K562 (cell line): Measurements from ENCODE around the gene PATJ. TPM values are rescaled to one million over a fixed set of nuclear protein-coding genes. Genes with fewer than 3 reads are reported as not detected.

Experiments
- ATAC-seq: fragments of 200-7000 bp; cut with Tn5 transposase; 3 replicates; pipeline ENCODE4 v1.9.1; 2020; ENCODE audit warnings: moderate library complexity
- BruUV-seq: library from RNA; stranded (reverse); fragments of 400-500 nt; replicated peaks from 2 replicates; lab custom pipeline; 2021; lab: Mats Ljungman, UMichigan
- CTCF ChIA-PET: fragments of 300-600 bp; formaldehyde crosslinking; extraction: SDS; loops from one replicate; lab custom pipeline; 2021; ENCODE audit warnings: low intra/inter-chr PET ratio; lab: Yijun Ruan, JAX
- POLR2A ChIA-PET: fragments of 300-600, 350-650 bp; sonication (Branson Sonifier 250); formaldehyde crosslinking; extraction: SDS; loops from one replicate; lab custom pipeline; 2021; ENCODE audit warnings: antibody characterized with exemption, inconsistent platforms; lab: Yijun Ruan, JAX
- DNase-seq, 4 experiments: peaks; one replicate each; pipeline versions ENCODE4 v3.0.0 to v3.0.0-alpha.2; 2011 to 2018; ENCODE audit warnings: low spot score in 3 of 4, mixed read lengths in 3 of 4; ENCODE audit errors: extremely low read depth in 1 of 4
- FAIRE-seq: peaks from 2 replicates; lab custom pipeline; 2011; peaks lifted over from hg19 to GRCh38; lab: Jason Lieb, UNC
- H2AFZ ChIP-seq: 2 replicates; pipeline ENCODE4 v1.6.0; 2011; ENCODE audit warnings: low read depth, low read length, control low read depth, inconsistent platforms
- H3K27ac ChIP-seq: fragments of 200-600 bp; 3 replicates; pipeline ENCODE4 v1.8.0; 2011; ENCODE audit warnings: low read depth, mild to moderate bottlenecking, control low read depth, inconsistent platforms, low read length, moderate library complexity, mixed read lengths; ENCODE audit errors: extremely low read depth
- H3K27me3 ChIP-seq, 2 experiments: fragments of 300-600 bp in 1 of 2; 2 replicates in 1 of 2; 3 replicates in 1 of 2; pipeline versions ENCODE4 v1.6.0 to v1.8.0; 2011; ENCODE audit warnings: inconsistent platforms in 2 of 2, low read length in 2 of 2, mild to moderate bottlenecking in 1 of 2, mixed read lengths in 1 of 2, moderate library complexity in 1 of 2; ENCODE audit not compliant: control insufficient read depth in 2 of 2, insufficient read depth in 2 of 2
- H3K36me3 ChIP-seq: fragments of 300-600 bp; 3 replicates; pipeline ENCODE4 v1.8.0; 2011; ENCODE audit warnings: mild to moderate bottlenecking, low read length, inconsistent platforms; ENCODE audit not compliant: control insufficient read depth, insufficient read depth
- H3K4me1 ChIP-seq, 2 experiments: fragments of 200-600 bp in 1 of 2; replicated peaks in 1 of 2; 2 replicates in 1 of 2; 3 replicates in 1 of 2; pipeline versions ENCODE4 v1.5.1 to v1.8.0; 2011; ENCODE audit warnings: inconsistent platforms in 2 of 2, low read length in 2 of 2, mild to moderate bottlenecking in 1 of 2, mixed read lengths in 1 of 2, moderate library complexity in 1 of 2; ENCODE audit not compliant: control insufficient read depth in 2 of 2, insufficient read depth in 2 of 2
- H3K4me2 ChIP-seq: 2 replicates; pipeline ENCODE4 v1.6.1; 2011; ENCODE audit warnings: low read length, control low read depth, inconsistent platforms, mixed read lengths; ENCODE audit not compliant: insufficient read depth
- H3K4me3 ChIP-seq: fragments of 200-600 bp; sonication (generic), shearing (Covaris generic); 2 replicates; pipeline ENCODE4 v1.5.1; 2016; ENCODE audit warnings: control low read depth, inconsistent platforms
- H3K79me2 ChIP-seq: fragments of 200-600 bp; 3 replicates; pipeline ENCODE4 v1.8.0; 2011; ENCODE audit warnings: low read length, inconsistent platforms; ENCODE audit not compliant: control insufficient read depth, insufficient read depth
- H3K9ac ChIP-seq, 2 experiments: 2 replicates each; pipeline versions ENCODE4 v1.6.0 to v1.6.1; 2011; ENCODE audit warnings: low read depth in 2 of 2, low read length in 2 of 2, control low read depth in 1 of 2, inconsistent platforms in 1 of 2, mild to moderate bottlenecking in 1 of 2, mixed read lengths in 1 of 2; ENCODE audit not compliant: insufficient read depth in 1 of 2
- H3K9me1 ChIP-seq: one replicate; pipeline ENCODE4 v1.6.0; 2011; ENCODE audit warnings: inconsistent platforms, mild to moderate bottlenecking, low read length, moderate library complexity; ENCODE audit not compliant: control insufficient read depth, insufficient read depth
- H3K9me3 ChIP-seq: replicated peaks from 2 replicates; pipeline ENCODE4 v1.5.1; 2011; ENCODE audit warnings: low read depth, low read length, inconsistent platforms; ENCODE audit not compliant: control insufficient read depth, insufficient read depth
- H4K20me1 ChIP-seq: replicated peaks from 2 replicates; pipeline ENCODE4 v1.6.1; 2011; ENCODE audit warnings: low read length, inconsistent platforms, mixed read lengths; ENCODE audit not compliant: control insufficient read depth, insufficient read depth
- CREB5 ChIP-seq: fragments of 250-450 bp; sonication (Bioruptor Pico); IDR thresholded peaks from 2 replicates; pipeline ENCODE4 v1.5.0; 2020; ENCODE audit warnings: mild to moderate bottlenecking
- E2F4 ChIP-seq: sonication (generic); formaldehyde crosslinking; IDR thresholded peaks from 2 replicates; pipeline ENCODE4 v1.8.0; 2022; ENCODE audit warnings: mild to moderate bottlenecking, low read depth, missing genetic modification reagents
- ETV5 ChIP-seq: sonication (generic); formaldehyde crosslinking; IDR thresholded peaks from 2 replicates; pipeline ENCODE4 v1.4.0; 2020; ENCODE audit warnings: low read depth, mild to moderate bottlenecking, missing genetic modification reagents
- FOXJ3 ChIP-seq: sonication (generic); formaldehyde crosslinking; IDR thresholded peaks from 2 replicates; pipeline ENCODE4 v1.4.0; 2020; ENCODE audit warnings: mild to moderate bottlenecking, missing genetic modification reagents
- FOXM1 ChIP-seq, 2 experiments: fragments of 450-650 bp in 1 of 2; sonication (generic) in 1 of 2; formaldehyde crosslinking in 1 of 2; IDR thresholded peaks; 2 replicates each; pipeline versions ENCODE4 v1.6.1 to v1.9.0; 2017 to 2022; ENCODE audit warnings: low read depth in 2 of 2, mild to moderate bottlenecking in 2 of 2, missing genetic modification reagents in 1 of 2, moderate library complexity in 1 of 2
- HDGF ChIP-seq: fragments of 450-650 bp; IDR thresholded peaks from 2 replicates; pipeline ENCODE4 v1.6.1; 2016
- TCF15 ChIP-seq: fragments of 250-450 bp; sonication (Bioruptor Pico); IDR thresholded peaks from 2 replicates; pipeline ENCODE4 v1.8.0; 2022; ENCODE audit warnings: moderate library complexity, mild to moderate bottlenecking, inconsistent platforms
- U2AF1 ChIP-seq: fragments of 200-400 bp; formaldehyde crosslinking; optimal IDR thresholded peaks from 2 replicates; pipeline ENCODE3; 2017; ENCODE audit warnings: mild to moderate bottlenecking, low read depth, low read length, moderate library complexity
- ZNF175 ChIP-seq: fragments of 200-800 bp; sonication (Bioruptor generic); IDR thresholded peaks from 2 replicates; pipeline ENCODE4 v1.6.1; 2016; ENCODE audit warnings: low read depth, mild to moderate bottlenecking, missing genetic modification characterization, missing compliant biosample characterization
- ZNF318 ChIP-seq, 2 experiments: fragments of 450-650 bp; IDR thresholded peaks; 2 replicates each; pipeline ENCODE4 v1.6.1; 2016; ENCODE audit warnings: mild to moderate bottlenecking in 2 of 2, borderline replicate concordance in 1 of 2, low read depth in 1 of 2, moderate library complexity in 1 of 2
- ZNF766 ChIP-seq: fragments of 200-800 bp; sonication (Bioruptor generic); conservative IDR thresholded peaks from 2 replicates; pipeline ENCODE4 v1.6.1; 2016; ENCODE audit warnings: missing genetic modification characterization, missing compliant biosample characterization
- WGBS: fragments of 100-300 bp; shearing (Covaris generic); methylation state at CpG from one replicate; pipeline ENCODE4 v1.1.6; 2016; ENCODE audit warnings: low coverage, mixed read lengths; ENCODE audit not compliant: insufficient coverage; ENCODE audit errors: missing lambda C conversion rate; 5-methylcytosine and 5-hydroxymethylcytosine counted together
- in situ Hi-C: fragments of 300-500 bp; cut with MboI; formaldehyde crosslinking; loops from 4 replicates; pipeline ENCODE4 v1.15.0; 2018; ENCODE audit warnings: inconsistent platforms, mixed read lengths
- intact Hi-C: fragments of 100-400 bp; cut with micrococcal nuclease; formaldehyde crosslinking; loops from 2 replicates; pipeline ENCODE4 v1.14.2; 2022
- polyA plus RNA-seq, 8 experiments: library from polyadenylated mRNA; depleted of rRNA in 4 of 8; stranded (reverse) in 5 of 8; unstranded in 3 of 8; fragments of >200 nt; fragmentation: Nextera tagmentation in 2 of 8; fragmentation: Illumina TruSeq in 1 of 8; extraction: Ambion mirVana in 2 of 8; extraction: Trizol in 1 of 8; gene quantifications; 2 replicates each; pipeline versions ENCODE4 v1.2.1 to v1.2.3, GENCODE V29; 2011 to 2014; ENCODE audit warnings: inconsistent platforms in 1 of 8, missing spikeins in 1 of 8
- total RNA-seq, 7 experiments: library from RNA; depleted of rRNA in 6 of 7; stranded (reverse); fragments of >200 nt in 6 of 7; fragmentation: Illumina TruSeq in 2 of 7; extraction: Trizol in 2 of 7; gene quantifications; 2 replicates each; pipeline versions ENCODE4 v1.2.1 to v1.2.3, GENCODE V29; 2011 to 2021; ENCODE audit warnings: low replicate concordance in 1 of 7

The PATJ gene
- total and polyA plus RNA-seq, 9 of the 15 experiments (the other 6 are each of a cell fraction or from before 2014, with no cell fraction given) = 0.22 TPM; not detected in 8

GRCh38 chr1:62181532-62181931 is 439.3 kb downstream of the PATJ start:
- intact Hi-C loops = no loop called here
- Histone ChIP-seq H3K79me2 (no peaks in the 10 kb centered on the region), H3K4me2 (no peak overlapping the region), H3K27ac (no peak overlapping the region), H3K36me3 (no peaks in the 10 kb centered on the region), H3K27me3 (no peaks in the 10 kb centered on the region; a peak in 1 of 5 replicates), H3K4me1 (no peaks in the 10 kb centered on the region), H2AFZ (no peak overlapping the region), H3K4me3 (no peak overlapping the region), H4K20me1 (no peaks in the 10 kb centered on the region), H3K9ac (no peak overlapping the region), H3K9me1 (no peaks in the 10 kb centered on the region), H3K9me3 (no peaks in the 10 kb centered on the region)
- in situ Hi-C loops = no loop called here
- WGBS = 0% methylated on average over 7 of the region's 7 CpGs
- no peak for DNase-seq
- no TSS peak for BruUV-seq
- FAIRE-seq = no peak
- no peak for ATAC-seq
- ChIA-PET POLR2A (no interaction called here), CTCF (no interaction called here)
- TF ChIP-seq CREB5 (CRISPR knock-in tag) = no peak
- no peak for TF ChIP-seq HDGF
- no peak for TF ChIP-seq FOXJ3 (CRISPR knock-in tag)
- TF ChIP-seq ZNF175 = no peak
- TF ChIP-seq ZNF318 (IDR thresholded peaks at IDR 0.05; ENCODE audit: borderline replicate concordance in 1 of 2, low read depth in 1 of 2) = no peak
- TF ChIP-seq ETV5 (CRISPR knock-in tag) = no peak
- no peak for TF ChIP-seq E2F4 (CRISPR knock-in tag)
- no peak for TF ChIP-seq U2AF1
- no peak for TF ChIP-seq FOXM1 (IDR thresholded peaks at IDR 0.05; ENCODE audit: low read depth)
- no peak for TF ChIP-seq FOXM1 (CRISPR knock-in tag; IDR thresholded peaks at IDR 0.05; ENCODE audit: low read depth)
- no peak for TF ChIP-seq ZNF766 (CRISPR knock-in tag)
- TF ChIP-seq TCF15 (CRISPR knock-in tag) = no peak
